Motor neuron (in vitro differentiated cells): ENCODE data around the gene RPTOR. TPM values are rescaled to one million over a fixed set of nuclear protein-coding genes. Genes with fewer than 3 reads are reported as not detected.

Source experiments
- ATAC-seq, 8 experiments: fragments of 200-7000 bp; cut with Tn5 transposase; replicated peaks in 6 of 8; 2 replicates each; pipeline ENCODE4 v1.8.0; 2021; ENCODE audit warnings: mild to moderate bottlenecking in 8 of 8, moderate library complexity in 8 of 8
- H3K27ac ChIP-seq, 2 donors: fragments of 250-450 bp; sonication (Bioruptor Pico); 2 replicates each; pipeline ENCODE4 v1.9.0; 2021; ENCODE audit warnings: antibody characterized with exemption in 2 of 2, mild to moderate bottlenecking in 2 of 2, moderate library complexity in 1 of 2
- H3K4me1 ChIP-seq, 2 donors: fragments of 250-450 bp; sonication (Bioruptor Pico); replicated peaks in 1 of 2; 2 replicates each; pipeline ENCODE4 v1.6.1; 2021; ENCODE audit warnings: antibody characterized with exemption in 2 of 2, mild to moderate bottlenecking in 2 of 2, moderate library complexity in 1 of 2
- H3K4me3 ChIP-seq, 5 donors: fragments of 250-450 bp; sonication (Bioruptor Pico); 2 replicates each; pipeline ENCODE4 v1.9.0; 2021; ENCODE audit warnings: antibody characterized with exemption in 5 of 5, mild to moderate bottlenecking in 5 of 5, moderate library complexity in 4 of 5
- WGBS, 10 experiments: fragments of 450-650 bp; shearing (Covaris generic); methylation state at CpG; one replicate each; pipeline ENCODE4 v1.0.0; 2022; 5-methylcytosine and 5-hydroxymethylcytosine counted together
- in situ Hi-C, 9 experiments: fragments of 400-800 bp; cut with MboI; loops; one replicate each; pipeline ENCODE4 v1.15.0; 2021; ENCODE audit warnings: low sequenced_read_pairs in 9 of 9, low pct_unique_long_range_greater_than_20kb in 2 of 9; ENCODE audit not compliant: unreplicated experiment in 9 of 9
- total RNA-seq, 8 experiments: library from RNA; unstranded; fragments of 300-600 nt; gene quantifications; 2 replicates each; pipeline versions ENCODE4 v1.2.3 to v1.2.4, GENCODE V29; 2022

RPTOR gene
- total RNA-seq, 8 experiments from 2014 or later, result 15.6 to 53.3 (median 19.2) TPM

DNA sequence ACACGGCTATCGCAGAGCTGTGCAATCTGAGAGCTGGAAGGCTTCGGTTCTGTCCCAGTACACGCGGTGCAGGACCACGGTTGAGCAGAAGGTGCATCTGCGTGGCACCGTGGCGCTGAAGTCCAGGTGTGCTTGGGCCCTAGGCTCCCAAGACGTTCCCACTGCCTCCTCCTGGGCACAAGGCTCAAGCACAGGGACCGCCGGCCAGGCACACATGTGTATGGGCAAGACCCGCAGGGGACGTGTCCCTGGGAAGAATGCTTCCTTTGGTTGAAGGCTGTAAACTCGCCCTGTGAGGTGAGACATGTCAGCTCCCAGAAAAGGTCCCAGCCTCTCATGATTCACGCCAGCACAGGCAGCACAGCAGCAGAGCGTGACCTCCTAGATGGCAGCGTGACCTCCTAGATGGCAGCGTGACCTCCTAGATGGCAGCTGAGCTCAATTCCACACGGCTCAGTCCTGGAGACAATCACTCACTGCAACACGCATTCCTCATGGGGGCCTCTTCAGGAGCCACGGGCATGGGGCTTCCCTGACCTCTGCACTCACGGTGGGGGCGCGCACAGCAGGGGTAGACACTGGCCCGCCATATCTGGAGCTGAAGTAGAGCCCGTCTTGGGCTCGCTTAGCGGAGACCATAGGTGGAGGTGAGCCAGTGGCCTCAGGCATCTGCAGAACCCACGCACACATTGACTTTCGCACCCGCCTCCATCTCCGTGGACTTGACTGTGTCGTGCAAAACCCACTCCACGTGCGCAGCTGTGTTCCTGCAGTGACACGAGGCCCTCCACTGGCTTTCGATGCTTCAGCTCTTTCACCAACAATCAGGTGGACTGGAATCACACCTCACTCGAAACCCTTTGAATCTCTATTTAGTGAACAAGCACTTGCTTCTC is 362.0 kb downstream of the RPTOR start:
- Histone ChIP-seq H3K27ac (no peak overlapping the region), H3K4me1 (peaks cover 4 to 9% of the 10 kb centered on the region in 2 donors), H3K4me3 (no peak overlapping the region)
- in situ Hi-C loops, result no loop called here
- no peak for ATAC-seq
- WGBS, 10 experiments, result 78 to 100% (median 91%) methylated on average over 2 to 26 of the region's 39 CpGs; no CpG with 5 or more reads in 2 of the 10 experiments

DNA sequence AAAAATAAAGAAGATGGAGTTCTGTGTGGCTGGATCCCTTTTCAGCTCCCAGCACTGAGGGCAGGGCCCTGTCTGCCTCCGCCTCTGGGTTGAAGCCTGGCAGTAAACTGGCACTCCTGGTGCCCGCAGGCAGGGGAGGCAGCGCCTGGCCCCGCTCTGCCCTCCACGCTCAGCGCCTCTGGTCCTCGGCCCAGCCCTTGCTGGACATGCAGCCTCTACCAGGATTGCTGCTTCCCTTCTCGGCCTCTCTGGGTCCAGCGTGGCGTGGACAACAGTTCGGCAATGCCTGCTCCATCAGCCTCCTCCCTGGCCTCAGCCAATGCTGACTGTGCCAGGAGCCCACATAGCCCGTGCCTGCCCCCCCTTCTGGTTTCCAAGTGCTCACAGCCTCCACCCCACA is 362.6 kb downstream of the RPTOR start:
- in situ Hi-C loops, result no loop called here
- Histone ChIP-seq H3K27ac (no peak overlapping the region), H3K4me3 (no peak overlapping the region), H3K4me1 (peaks cover 4 to 9% of the 10 kb centered on the region in 2 donors)
- ATAC-seq, result no peak
- 67 to 100% (median 83%) methylated on average over 1 to 4 of the region's 12 CpGs; no CpG with 5 or more reads in 7 of the 10 experiments for WGBS, 10 experiments

DNA sequence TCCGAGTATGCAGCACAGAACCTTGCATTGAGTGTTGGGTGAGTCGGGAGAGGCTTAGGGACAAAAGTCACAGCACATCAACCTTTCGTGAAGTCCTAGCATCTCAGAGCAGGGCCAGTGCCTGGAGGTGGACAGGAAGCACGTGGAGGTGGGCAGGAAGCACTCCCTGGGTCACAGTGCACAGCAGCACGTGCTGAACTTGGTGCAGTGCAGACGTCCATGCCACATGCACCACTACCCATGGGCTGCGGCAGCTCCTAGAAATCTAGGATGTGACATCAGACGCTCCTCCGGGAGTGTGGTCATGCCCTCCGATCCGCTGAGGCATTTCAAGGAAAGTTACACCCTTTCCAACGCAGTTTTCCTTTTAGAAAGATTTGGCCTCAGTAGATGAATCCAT is 363.6 kb downstream of the RPTOR start:
- Histone ChIP-seq H3K4me3 (no peak overlapping the region), H3K27ac (no peak overlapping the region), H3K4me1 (peaks cover 5 to 8% of the 10 kb centered on the region in 2 donors)
- no peak for ATAC-seq
- WGBS, 10 experiments, result 80 to 100% (median 87%) methylated on average over 1 to 6 of the region's 12 CpGs; no CpG with 5 or more reads in 4 of the 10 experiments
- in situ Hi-C loops, result no loop called here

DNA sequence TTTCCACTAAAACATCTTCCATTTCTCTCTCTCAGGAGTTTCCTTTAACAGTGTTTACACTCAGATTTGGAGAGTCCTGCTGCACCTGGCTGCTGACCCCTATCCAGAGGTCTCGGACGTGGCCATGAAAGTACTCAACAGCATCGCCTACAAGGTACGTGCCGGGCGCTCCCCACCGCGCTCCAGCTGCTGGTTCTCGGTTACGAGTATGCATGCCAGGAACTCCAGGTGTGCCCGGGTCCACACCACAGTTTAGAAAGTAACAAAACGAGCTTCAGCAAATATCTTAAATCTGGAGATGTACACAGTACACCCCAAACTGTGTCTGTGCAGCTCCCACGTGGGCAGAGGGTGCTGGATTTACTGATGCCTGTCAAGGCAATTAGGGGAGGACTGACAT is 364.1 kb downstream of the RPTOR start:
- Histone ChIP-seq H3K4me1 (peaks cover 5 to 8% of the 10 kb centered on the region in 2 donors), H3K4me3 (no peak overlapping the region), H3K27ac (no peak overlapping the region)
- no peak for ATAC-seq
- WGBS, 10 experiments, result 75 to 100% (median 100%) methylated on average over 1 to 13 of the region's 13 CpGs; no CpG with 5 or more reads in 1 of the 10 experiments
- in situ Hi-C loops, result no loop called here

DNA sequence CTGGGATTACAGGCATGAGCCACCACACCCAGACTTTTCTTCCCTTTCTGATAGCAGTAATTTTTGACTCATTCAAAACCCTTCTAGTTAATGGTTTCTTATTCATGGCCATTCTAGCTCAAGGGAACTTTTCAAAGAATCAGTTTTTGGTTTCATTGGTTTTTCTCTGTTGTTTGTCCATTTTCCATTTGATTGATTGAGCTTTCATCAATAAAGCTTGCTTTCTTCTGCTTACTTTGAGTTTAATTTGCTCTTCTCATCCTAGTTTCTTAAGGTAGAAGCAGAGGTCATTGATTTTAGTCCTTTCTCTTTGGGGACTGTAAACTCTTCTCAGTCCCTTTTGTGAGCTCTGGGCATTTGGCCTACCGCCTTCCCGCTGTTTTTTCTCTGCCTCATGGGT is 365.0 kb downstream of the RPTOR start:
- Histone ChIP-seq H3K4me3 (no peak overlapping the region), H3K4me1 (peaks cover 4 to 5% of the 10 kb centered on the region in 2 donors), H3K27ac (no peak overlapping the region)
- WGBS, 10 experiments, result 33 to 100% (median 97%) methylated on average over 2 of the region's 2 CpGs; no CpG with 5 or more reads in 6 of the 10 experiments
- ATAC-seq, result no peak
- in situ Hi-C loops, result no loop called here

DNA sequence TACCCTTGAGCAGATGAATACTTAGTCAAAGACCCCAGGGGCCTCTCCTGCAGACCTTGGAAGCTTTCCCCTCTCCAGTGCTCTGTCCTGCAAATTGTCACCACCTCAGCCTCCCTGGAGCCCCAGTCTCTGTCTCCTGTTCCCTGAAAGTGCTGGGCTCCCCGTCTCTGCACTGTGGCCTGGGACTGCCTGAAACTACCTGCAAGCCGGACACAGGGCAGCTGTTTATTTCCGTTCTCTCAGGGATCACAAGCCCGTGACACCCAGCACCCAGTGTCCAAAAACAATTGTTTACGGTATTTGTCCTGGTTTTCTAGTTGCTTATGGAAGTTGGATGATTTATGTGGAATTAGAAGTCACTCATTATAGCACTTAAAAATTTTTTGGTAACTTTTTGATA is 365.4 kb downstream of the RPTOR start:
- ATAC-seq, result no peak
- Histone ChIP-seq H3K4me1 (peaks cover 4 to 5% of the 10 kb centered on the region in 2 donors), H3K4me3 (no peak overlapping the region), H3K27ac (no peak overlapping the region)
- in situ Hi-C loops, result no loop called here
- WGBS, 10 experiments, result 77 to 100% (median 79%) methylated on average over 4 to 5 of the region's 5 CpGs; no CpG with 5 or more reads in 6 of the 10 experiments

DNA sequence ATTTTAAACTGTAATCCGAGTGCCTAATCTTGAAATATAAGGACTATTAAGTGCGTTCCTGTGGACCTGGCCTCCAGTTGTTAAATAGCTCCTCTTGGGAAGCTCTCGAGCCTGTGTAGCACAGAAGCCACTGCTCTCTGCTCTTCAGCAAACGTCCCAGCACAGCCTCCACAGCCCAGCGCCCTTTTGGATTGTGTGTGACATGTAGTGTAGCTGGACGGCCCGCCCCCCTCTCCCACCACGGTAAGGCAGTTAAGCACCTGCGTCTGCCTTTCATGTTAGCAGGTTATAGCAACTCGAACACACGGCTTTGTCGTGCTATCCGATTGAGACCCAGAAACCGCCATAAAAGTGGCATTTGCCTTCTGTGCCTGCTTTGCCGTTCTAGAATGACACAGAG is 367.8 kb downstream of the RPTOR start:
- ATAC-seq, result no peak
- Histone ChIP-seq H3K4me3 (no peak overlapping the region), H3K27ac (no peak overlapping the region), H3K4me1 (peaks cover 4 to 5% of the 10 kb centered on the region in 2 donors)
- in situ Hi-C loops, result no loop called here
- WGBS, 10 experiments, result 80 to 100% (median 85%) methylated on average over 1 to 14 of the region's 15 CpGs; no CpG with 5 or more reads in 4 of the 10 experiments

DNA sequence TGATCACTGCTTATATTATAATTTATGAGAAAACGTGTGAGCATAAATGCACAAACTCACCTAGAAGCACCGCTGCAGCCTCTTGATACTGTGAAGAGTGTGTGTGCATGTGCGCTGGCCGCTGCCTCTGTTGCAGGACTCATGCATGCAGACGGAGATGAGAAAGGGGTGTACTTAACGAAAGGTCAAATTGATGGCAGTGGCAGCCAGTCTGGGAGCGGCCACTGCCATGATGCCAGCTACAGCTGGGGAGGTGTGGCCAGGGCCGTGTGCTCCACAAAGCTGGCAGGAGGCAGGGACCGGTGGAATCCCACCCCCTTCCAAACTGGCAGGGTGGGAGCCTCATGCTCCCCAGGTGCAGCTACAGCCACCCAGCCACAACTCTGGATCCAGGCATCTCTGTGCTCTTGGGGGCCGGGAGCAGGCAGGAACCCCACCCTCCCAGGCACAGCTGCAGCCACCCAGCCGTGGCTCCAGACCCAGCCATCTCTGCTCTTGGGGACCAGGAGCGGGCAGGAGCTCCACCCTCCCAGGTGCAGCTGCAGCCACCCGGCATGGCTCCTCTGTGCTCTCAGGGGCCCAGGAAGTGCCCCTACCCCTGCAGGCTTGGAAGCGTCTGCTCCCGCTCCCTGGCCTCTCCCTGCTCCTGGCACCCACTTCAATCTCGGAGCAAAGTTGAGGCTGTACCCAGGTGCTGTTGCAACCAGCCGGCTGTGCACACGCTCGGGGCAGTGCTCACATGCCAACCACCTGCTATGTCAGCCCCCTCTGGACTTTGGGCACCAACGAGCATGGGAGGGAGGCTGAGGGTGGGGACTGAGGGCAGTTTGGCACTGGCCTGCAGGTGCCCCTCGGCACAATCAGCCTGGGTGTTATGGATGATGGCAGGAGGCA is 369.5 kb downstream of the RPTOR start:
- ATAC-seq, result no peak
- H3K4me3 ChIP-seq, result no peak overlapping the region
- no peak overlapping the region for H3K27ac ChIP-seq
- peaks cover 4 to 5% of the 10 kb centered on the region in 2 donors for H3K4me1 ChIP-seq
- 83 to 100% (median 98%) methylated on average over 1 to 8 of the region's 21 CpGs; no CpG with 5 or more reads in 3 of the 10 experiments for WGBS, 10 experiments
- in situ Hi-C loops, result no loop called here

DNA sequence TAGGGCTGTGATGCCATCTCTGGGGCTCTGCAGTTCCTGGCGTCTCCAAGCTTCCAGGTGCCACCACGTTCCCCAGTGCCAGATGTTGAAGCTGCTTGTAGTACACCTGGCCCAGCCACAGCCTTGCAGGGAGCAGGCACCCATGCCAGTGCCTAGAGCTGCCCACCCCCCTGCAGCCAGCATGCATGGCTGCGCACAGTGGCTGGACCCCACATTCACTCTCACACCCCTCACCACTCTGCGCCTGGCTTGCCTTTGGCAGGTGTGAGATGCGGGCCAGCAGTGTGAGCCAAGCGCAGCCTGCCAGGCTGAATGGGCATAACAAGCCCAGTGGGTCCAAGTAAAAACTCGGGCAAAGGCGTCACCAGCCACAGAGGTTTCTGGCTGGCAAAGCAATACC is 371.6 kb downstream of the RPTOR start:
- Histone ChIP-seq H3K27ac (no peak overlapping the region), H3K4me3 (no peak overlapping the region), H3K4me1 (peaks cover 0 to 4% of the 10 kb centered on the region in 2 donors)
- 100% methylated on average over 1 to 3 of the region's 8 CpGs; no CpG with 5 or more reads in 5 of the 10 experiments for WGBS, 10 experiments
- in situ Hi-C loops, result no loop called here
- no peak for ATAC-seq

DNA sequence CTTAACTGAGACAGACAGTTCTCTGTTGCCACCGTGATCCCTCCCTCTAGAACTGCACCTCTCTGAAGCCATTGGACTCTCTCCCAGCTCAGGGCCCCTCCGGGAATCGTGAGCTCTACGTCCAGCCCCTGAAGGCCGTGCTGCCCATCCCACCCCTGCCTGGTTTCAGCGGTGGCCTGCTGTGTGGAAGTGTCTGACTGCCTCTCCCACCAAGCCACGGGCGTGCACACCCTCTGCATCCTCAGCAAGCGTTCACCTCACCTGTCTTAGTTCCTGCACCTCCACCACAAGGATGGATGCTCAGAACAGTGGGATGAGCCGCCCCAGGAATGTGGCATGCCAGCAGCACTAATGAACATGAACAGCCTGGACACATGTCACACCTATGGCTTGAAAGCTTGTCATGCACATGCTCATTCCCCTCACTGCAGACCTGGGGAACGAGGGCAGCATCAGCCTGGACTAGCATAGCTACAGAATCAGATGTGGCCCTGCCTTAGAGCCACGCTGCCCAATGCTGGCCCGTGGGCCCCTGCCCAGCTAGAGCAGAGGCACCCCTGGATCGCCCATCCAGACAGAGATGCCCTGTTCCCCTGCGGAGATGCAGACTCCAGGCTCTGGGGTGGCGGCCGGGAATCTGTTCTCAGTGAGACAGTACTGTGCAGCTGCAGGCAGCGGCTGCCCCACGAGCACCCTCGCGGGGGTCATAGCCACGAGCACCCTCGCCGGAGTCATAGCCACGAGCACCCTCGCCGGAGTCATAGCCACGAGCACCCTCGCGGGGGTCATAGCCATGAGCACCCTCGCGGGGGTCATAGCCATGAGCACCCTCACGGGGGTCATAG is 373.3 kb downstream of the RPTOR start:
- Histone ChIP-seq H3K4me3 (no peak overlapping the region), H3K4me1 (peaks cover 0 to 1% of the 10 kb centered on the region in 2 donors), H3K27ac (no peak overlapping the region)
- no peak for ATAC-seq
- WGBS, 10 experiments, result 60 to 100% (median 93%) methylated on average over 1 to 11 of the region's 33 CpGs; no CpG with 5 or more reads in 2 of the 10 experiments
- in situ Hi-C loops, result no loop called here

DNA sequence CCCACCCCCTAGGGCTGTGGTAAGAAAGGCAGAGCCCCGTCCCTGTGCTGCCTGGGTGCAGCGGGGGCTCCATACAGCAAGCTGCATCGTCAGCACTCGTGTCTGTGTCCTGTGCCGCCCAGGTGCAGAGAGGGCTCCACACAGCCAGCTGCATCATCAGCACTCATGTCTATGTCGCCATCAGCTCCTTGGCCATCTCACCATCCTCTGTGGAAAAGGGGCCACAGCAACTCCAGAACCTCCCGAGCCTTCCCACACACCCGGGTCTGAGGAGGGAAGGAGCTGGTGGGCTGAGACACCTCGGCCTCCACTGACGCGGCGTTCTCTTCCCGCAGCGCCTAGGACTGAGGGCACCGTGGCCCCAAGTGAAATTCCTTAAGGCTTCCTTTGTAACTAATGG is 374.1 kb downstream of the RPTOR start:
- WGBS, 10 experiments, result 60 to 100% (median 92%) methylated on average over 1 to 13 of the region's 15 CpGs; no CpG with 5 or more reads in 3 of the 10 experiments

More for the DNA sequence above, 374.1 kb downstream of the RPTOR start:
- H3K4me3 ChIP-seq, result no peak overlapping the region
- no peak overlapping the region for H3K27ac ChIP-seq
- H3K4me1 ChIP-seq, result no peaks in the 10 kb centered on the region
- ATAC-seq, result no peak
- in situ Hi-C loops, result no loop called here
